Prostate gland (tissue), 2 donors: ENCODE measurements around the gene PRR5. TPM values are rescaled to one million over a fixed set of nuclear protein-coding genes. Genes with fewer than 3 reads are reported as not detected.
"Not testable (repeated sequence)": the region's sequence is repeated elsewhere in the genome, so short reads cannot be mapped to it uniquely, and the experiment has no call there.

ENCODE experiments used
- DNase-seq: peaks from one replicate; pipeline ENCODE4 v3.0.0-alpha.2; 2019; ENCODE audit warnings: low spot score
- H3K27ac ChIP-seq, 2 donors: fragments of 200-600 bp; sonication (generic); 2 replicates each; pipeline ENCODE4 v1.5.1; 2017 to 2019
- H3K27me3 ChIP-seq: fragments of 200-600 bp; sonication (generic); replicated peaks from 2 replicates; pipeline ENCODE4 v1.5.1; 2019; ENCODE audit not compliant: insufficient read depth
- H3K36me3 ChIP-seq, 2 donors: fragments of 200-600 bp; sonication (generic); 1 replicate in 1 of 2; 2 replicates in 1 of 2; pipeline versions ENCODE4 v1.5.1 to v1.8.1; 2017 to 2019
- H3K4me1 ChIP-seq: fragments of 200-600 bp; sonication (generic); replicated peaks from 2 replicates; pipeline ENCODE4 v1.5.1; 2019
- H3K4me3 ChIP-seq, 2 donors: fragments of 200-600 bp; sonication (generic); 2 replicates each; pipeline ENCODE4 v1.5.1; 2017 to 2019
- H3K9me3 ChIP-seq: fragments of 200-600 bp; sonication (generic); 2 replicates; pipeline ENCODE4 v1.5.1; 2017
- CTCF ChIP-seq, 4 experiments: fragments of 200-600 bp in 2 of 4; fragments of 450-650 bp in 2 of 4; sonication (generic) in 2 of 4; IDR thresholded peaks; 1 replicate in 3 of 4; 2 replicates in 1 of 4; pipeline ENCODE4 v1.5.1; 2016 to 2019; ENCODE audit warnings: antibody characterized with exemption in 4 of 4, mild to moderate bottlenecking in 2 of 4, moderate library complexity in 2 of 4
- POLR2A ChIP-seq: fragments of 450-650 bp; IDR thresholded peaks from one replicate; pipeline ENCODE4 v1.6.1; 2016; ENCODE audit warnings: antibody characterized with exemption, mild to moderate bottlenecking
- POLR2AphosphoS5 ChIP-seq: sonication (generic); formaldehyde crosslinking; IDR thresholded peaks from one replicate; pipeline ENCODE4 v1.6.1; 2017; ENCODE audit warnings: antibody characterized with exemption
- WGBS: methylation state at CpG from one replicate; pipeline ENCODE4 v1.1.5; 2018; 5-methylcytosine and 5-hydroxymethylcytosine counted together
- intact Hi-C: fragments of 100-400 bp; cut with DNase I; formaldehyde crosslinking; loops from one replicate; pipeline ENCODE4 v1.14.2; 2022
- total RNA-seq, 2 donors: library from RNA; depleted of rRNA; stranded (reverse); fragments of >200 nt; gene quantifications; one replicate each; pipeline ENCODE4 v1.1.0, GENCODE V29; 2016

PRR5 gene
- total RNA-seq, 2 donors from 2014 or later: 47.8 to 56.5 TPM

- WGBS: 81% methylated on average over 18 of the region's 18 CpGs
- H3K4me1 ChIP-seq: no peaks in the 10 kb centered on the region
- intact Hi-C loops: no loop called here
- H3K9me3 ChIP-seq: no peaks in the 10 kb centered on the region
- no peak for DNase-seq
- no peak overlapping the region for H3K27ac ChIP-seq
- no peaks in the 10 kb centered on the region for H3K36me3 ChIP-seq
- no peak for TF ChIP-seq POLR2A
- TF ChIP-seq CTCF (IDR thresholded peaks at IDR 0.05): no peak
- TF ChIP-seq POLR2AphosphoS5: no peak
- H3K27me3 ChIP-seq: no peaks in the 10 kb centered on the region
- H3K4me3 ChIP-seq: no peak overlapping the region
Observed at GRCh38 chr22:44677871-44678555, 24.0 kb upstream of the PRR5 start.

GRCh38 chr22:44678556-44679305 is 23.3 kb upstream of the PRR5 start:
- intact Hi-C loops: no loop called here
- no peak overlapping the region for H3K27ac ChIP-seq
- H3K9me3 ChIP-seq: no peaks in the 10 kb centered on the region
- WGBS: 91% methylated on average over 18 of the region's 18 CpGs
- no peaks in the 10 kb centered on the region for H3K36me3 ChIP-seq
- no peak overlapping the region for H3K4me3 ChIP-seq
- no peaks in the 10 kb centered on the region for H3K4me1 ChIP-seq
- DNase-seq: no peak
- TF ChIP-seq CTCF (IDR thresholded peaks at IDR 0.05) (no peak), POLR2A (no peak), POLR2AphosphoS5 (no peak)
- no peaks in the 10 kb centered on the region for H3K27me3 ChIP-seq

GRCh38 chr22:44679306-44679647 is 22.7 kb upstream of the PRR5 start:
- H3K4me3 ChIP-seq, H3K36me3 ChIP-seq, H3K27me3 ChIP-seq, H3K9me3 ChIP-seq, H3K4me1 ChIP-seq, intact Hi-C loops, H3K27ac ChIP-seq, DNase-seq: not testable (repeated sequence)
- WGBS: 97% methylated on average over 9 of the region's 9 CpGs

GRCh38 chr22:44680058-44680457 is 21.9 kb upstream of the PRR5 start:
- no peaks in the 10 kb centered on the region for H3K36me3 ChIP-seq
- H3K27me3 ChIP-seq: no peaks in the 10 kb centered on the region
- H3K4me1 ChIP-seq: peaks cover 3% of the 10 kb centered on the region
- H3K27ac ChIP-seq: no peak overlapping the region
- H3K4me3 ChIP-seq: no peak overlapping the region
- whole genome bisulfite sequencing: 67% methylated on average over 5 of the region's 5 CpGs
- no peaks in the 10 kb centered on the region for H3K9me3 ChIP-seq
- no peak for DNase-seq
- intact Hi-C loops: no loop called here
- TF ChIP-seq POLR2A (no peak), POLR2AphosphoS5 (no peak), CTCF (IDR thresholded peaks at IDR 0.05) (no peak)

- intact Hi-C loops: no loop called here
- H3K27ac ChIP-seq: no peak overlapping the region
- 77% methylated on average over 7 of the region's 7 CpGs for WGBS
- H3K9me3 ChIP-seq: no peaks in the 10 kb centered on the region
- H3K27me3 ChIP-seq: no peaks in the 10 kb centered on the region
- no peaks in the 10 kb centered on the region for H3K36me3 ChIP-seq
- H3K4me1 ChIP-seq: peaks cover 7% of the 10 kb centered on the region
- TF ChIP-seq POLR2A (no peak), CTCF (IDR thresholded peaks at IDR 0.05) (no peak), POLR2AphosphoS5 (no peak)
- DNase-seq: no peak
- H3K4me3 ChIP-seq: no peak overlapping the region
Observed at GRCh38 chr22:44680481-44680894, 21.5 kb upstream of the PRR5 start.
